Panc1 (cell line): ENCODE data around the gene EFNA5.

Experiments used
- POLR2AphosphoS5 ChIP-seq: IDR thresholded peaks from 2 replicates; pipeline ENCODE4 v1.6.1; 2012; ENCODE audit warnings: mild to moderate bottlenecking, low read depth, low read length, moderate library complexity
- SIN3A ChIP-seq: IDR thresholded peaks from 2 replicates; pipeline ENCODE4 v1.6.1; 2012; ENCODE audit warnings: low read depth, mild to moderate bottlenecking, low read length, moderate library complexity, borderline replicate concordance; ENCODE audit not compliant: insufficient read depth
- TCF7L2 ChIP-seq: IDR thresholded peaks from 2 replicates; pipeline ENCODE4 v1.6.1; 2011; ENCODE audit warnings: mild to moderate bottlenecking, low read depth, low read length, inconsistent platforms
- TF ChIP-seq, protein P1 (sequence below): fragments of 450-650 bp; IDR thresholded peaks from 2 replicates; pipeline ENCODE4 v1.5.1; 2017; ENCODE audit warnings: mild to moderate bottlenecking
- TF ChIP-seq, protein P2 (sequence below), 2 experiments: IDR thresholded peaks; 2 replicates each; pipeline ENCODE4 v1.6.1; 2011 to 2012; ENCODE audit warnings: low read depth in 2 of 2, control low read depth in 1 of 2, low read length in 1 of 2, mild to moderate bottlenecking in 1 of 2, moderate library complexity in 1 of 2; ENCODE audit not compliant: insufficient read depth in 1 of 2

DNA sequence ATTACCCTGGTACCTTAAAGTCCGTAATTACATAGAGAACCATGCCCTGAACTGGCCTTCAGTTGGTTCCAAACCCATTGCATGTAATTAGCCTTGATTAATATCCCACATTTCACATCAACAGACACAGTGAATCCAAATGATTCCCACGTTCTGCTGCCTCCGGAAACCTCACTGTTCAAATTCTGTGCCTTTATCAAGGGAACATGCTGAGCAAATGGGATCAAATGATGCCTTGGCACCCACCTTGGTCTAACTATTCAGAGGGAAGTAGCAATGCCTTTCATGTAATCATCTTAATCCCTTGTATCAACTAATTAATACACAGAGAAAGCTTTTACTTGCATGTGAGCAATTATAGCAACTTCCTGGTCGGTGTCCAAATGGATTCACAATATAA, 100.6 kb downstream of the EFNA5 start:
- TF ChIP-seq, protein P1, sequence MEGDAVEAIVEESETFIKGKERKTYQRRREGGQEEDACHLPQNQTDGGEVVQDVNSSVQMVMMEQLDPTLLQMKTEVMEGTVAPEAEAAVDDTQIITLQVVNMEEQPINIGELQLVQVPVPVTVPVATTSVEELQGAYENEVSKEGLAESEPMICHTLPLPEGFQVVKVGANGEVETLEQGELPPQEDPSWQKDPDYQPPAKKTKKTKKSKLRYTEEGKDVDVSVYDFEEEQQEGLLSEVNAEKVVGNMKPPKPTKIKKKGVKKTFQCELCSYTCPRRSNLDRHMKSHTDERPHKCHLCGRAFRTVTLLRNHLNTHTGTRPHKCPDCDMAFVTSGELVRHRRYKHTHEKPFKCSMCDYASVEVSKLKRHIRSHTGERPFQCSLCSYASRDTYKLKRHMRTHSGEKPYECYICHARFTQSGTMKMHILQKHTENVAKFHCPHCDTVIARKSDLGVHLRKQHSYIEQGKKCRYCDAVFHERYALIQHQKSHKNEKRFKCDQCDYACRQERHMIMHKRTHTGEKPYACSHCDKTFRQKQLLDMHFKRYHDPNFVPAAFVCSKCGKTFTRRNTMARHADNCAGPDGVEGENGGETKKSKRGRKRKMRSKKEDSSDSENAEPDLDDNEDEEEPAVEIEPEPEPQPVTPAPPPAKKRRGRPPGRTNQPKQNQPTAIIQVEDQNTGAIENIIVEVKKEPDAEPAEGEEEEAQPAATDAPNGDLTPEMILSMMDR = no peak
- TF ChIP-seq, protein P2, sequence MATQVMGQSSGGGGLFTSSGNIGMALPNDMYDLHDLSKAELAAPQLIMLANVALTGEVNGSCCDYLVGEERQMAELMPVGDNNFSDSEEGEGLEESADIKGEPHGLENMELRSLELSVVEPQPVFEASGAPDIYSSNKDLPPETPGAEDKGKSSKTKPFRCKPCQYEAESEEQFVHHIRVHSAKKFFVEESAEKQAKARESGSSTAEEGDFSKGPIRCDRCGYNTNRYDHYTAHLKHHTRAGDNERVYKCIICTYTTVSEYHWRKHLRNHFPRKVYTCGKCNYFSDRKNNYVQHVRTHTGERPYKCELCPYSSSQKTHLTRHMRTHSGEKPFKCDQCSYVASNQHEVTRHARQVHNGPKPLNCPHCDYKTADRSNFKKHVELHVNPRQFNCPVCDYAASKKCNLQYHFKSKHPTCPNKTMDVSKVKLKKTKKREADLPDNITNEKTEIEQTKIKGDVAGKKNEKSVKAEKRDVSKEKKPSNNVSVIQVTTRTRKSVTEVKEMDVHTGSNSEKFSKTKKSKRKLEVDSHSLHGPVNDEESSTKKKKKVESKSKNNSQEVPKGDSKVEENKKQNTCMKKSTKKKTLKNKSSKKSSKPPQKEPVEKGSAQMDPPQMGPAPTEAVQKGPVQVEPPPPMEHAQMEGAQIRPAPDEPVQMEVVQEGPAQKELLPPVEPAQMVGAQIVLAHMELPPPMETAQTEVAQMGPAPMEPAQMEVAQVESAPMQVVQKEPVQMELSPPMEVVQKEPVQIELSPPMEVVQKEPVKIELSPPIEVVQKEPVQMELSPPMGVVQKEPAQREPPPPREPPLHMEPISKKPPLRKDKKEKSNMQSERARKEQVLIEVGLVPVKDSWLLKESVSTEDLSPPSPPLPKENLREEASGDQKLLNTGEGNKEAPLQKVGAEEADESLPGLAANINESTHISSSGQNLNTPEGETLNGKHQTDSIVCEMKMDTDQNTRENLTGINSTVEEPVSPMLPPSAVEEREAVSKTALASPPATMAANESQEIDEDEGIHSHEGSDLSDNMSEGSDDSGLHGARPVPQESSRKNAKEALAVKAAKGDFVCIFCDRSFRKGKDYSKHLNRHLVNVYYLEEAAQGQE (IDR thresholded peaks at IDR 0.05; ENCODE audit: insufficient read depth in 1 of 2, low read depth in 2 of 2, low read length in 1 of 2) = no peak
- TF ChIP-seq SIN3A (no peak), TCF7L2 (no peak), POLR2AphosphoS5 (no peak)
